Stimulated activated CD4-positive, alpha-beta T cell treated with anti-CD3 and anti-CD28 coated beads, Interleukin-1b, Interleukin-23, amount 100 ng/mL, for 48 hours (primary cell): Measurements from ENCODE around the gene AFF1.

Experiments used
- DNase-seq: peaks from one replicate; pipeline ENCODE4 v3.0.0-alpha.2; 2020

The AFF1 gene

GRCh38 chr4:87166296-87166854 is 231.6 kb downstream of the AFF1 start:
- DNase-seq = no peak

DNA sequence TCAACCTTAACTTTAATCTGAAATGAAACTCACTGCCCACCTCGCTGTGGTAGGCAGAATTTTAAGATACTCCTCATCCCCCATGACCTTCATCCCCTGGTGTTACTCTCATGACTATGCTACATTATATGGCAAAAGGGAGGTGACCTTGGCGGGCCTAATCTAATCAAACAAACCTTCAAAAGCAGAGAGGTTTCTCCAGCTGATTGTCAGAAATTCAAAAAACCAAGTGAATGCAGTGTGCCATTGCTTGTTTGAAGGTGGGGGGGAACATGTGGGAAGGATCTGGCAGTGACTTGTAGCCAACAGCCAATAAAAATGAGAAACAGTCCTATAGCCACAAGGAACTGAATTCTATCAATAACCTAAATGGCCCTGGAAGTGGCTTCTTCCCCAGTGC is 237.1 kb downstream of the AFF1 start:
- no peak for DNase-seq

DNA sequence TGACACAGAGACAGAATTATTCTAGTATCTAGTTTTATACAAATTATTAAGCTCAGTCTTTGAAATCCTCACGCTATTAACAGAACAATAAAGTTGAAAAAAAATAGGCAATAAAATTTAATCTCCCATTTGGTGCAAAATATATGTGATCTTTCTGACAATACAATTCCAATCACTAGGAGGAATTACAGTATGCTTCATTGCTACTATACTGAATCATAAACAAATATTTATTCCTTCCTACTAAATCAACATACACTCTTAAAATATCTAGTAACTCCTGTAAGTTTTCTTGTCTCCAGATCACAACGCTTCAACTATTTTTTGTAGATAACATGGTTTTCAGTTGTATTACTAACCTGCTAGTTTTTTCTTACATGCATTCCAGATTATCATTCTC is 239.9 kb downstream of the AFF1 start:
- DNase-seq = no peak

DNA sequence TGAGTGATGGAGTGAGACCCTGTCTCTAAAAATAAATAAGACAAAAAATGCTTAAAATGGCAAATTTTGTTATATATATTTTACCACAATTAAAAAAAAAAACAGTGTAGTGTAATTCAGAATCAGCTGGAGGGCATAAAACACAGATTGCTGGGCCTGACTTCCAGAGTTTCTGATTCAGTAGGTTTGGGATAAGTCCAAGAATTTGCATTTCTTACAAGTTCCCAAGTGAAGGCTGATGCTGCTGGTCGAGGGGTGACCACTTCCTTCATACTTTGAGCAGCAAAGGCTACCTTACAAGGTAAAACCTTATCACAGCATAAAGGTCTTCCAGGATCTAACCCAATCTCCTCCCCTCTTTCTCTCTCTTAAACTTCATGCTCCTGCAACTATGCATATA is 244.9 kb downstream of the AFF1 start:
- no peak for DNase-seq

GRCh38 chr4:87180767-87181166 is 246.0 kb downstream of the AFF1 start:
- no peak for DNase-seq

DNA sequence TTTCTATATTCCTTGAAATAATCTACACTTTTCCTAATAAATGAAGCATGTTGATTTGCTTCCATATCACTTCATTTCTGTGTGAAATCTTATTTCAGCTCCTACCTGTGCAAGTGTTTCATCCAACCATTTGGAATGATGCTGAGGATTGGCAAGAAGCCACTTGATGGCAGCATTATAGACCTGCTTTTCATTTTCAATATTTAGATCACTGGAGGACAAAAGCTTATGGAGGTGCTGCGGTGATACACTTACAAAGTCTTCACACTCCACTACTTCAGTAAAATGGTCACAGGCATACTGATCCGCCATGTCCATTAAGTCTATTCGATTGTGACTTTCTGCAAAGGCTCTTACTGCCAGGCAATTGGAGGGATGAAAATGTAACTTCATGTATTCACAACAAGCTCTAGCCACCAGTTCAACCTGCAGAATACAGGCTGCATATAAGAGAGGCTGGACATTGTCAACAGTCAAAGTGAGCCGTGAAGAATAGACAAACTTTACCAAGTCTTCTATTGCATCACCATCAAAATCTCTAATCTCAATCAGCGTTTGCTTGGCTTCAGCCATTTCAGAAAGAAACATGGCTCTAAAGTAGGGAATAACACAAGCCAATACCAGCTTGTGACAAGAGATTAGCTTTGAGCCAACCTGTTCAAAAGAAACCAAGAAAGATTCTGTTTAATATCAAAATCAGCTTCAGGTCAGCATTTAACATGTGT is 250.5 kb downstream of the AFF1 start:
- no peak for DNase-seq

- no peak for DNase-seq
Observed at GRCh38 chr4:87188048-87188447, 253.2 kb downstream of the AFF1 start.

DNA sequence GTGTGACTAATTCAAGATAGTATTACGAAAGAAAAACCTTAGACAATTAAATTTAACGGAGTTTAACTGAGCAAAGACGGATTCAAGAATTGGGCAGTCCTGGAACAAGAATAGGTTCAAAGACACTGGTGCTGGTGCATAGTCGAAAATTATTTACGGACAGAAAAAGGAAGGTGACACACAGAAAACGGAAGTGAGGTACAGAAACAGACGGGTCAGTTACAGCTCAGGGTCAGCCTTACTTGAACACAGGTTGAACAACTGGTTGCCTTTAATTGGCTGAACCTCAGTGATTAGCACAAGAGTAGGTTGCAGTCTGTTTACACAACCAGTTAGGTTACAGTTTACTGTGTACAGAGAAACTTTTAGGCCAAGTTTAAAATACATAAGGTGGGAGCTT is 254.1 kb downstream of the AFF1 start:
- DNase-seq = no peak
